A549 (cell line): ENCODE results near the gene SPOCK2.

Source experiments
- CTCF ChIP-seq: fragments of >200 bp; sonication (Bioruptor Twin); formaldehyde crosslinking; IDR thresholded peaks from 3 replicates; pipeline ENCODE4 v1.5.1; 2016
- RAD21 ChIP-seq, 2 experiments: fragments of >200 bp in 1 of 2; sonication (Bioruptor Twin) in 1 of 2; formaldehyde crosslinking in 1 of 2; IDR thresholded peaks in 1 of 2; conservative IDR thresholded peaks in 1 of 2; 2 replicates in 1 of 2; 3 replicates in 1 of 2; pipeline ENCODE4 v1.6.1; 2012 to 2018; ENCODE audit warnings: inconsistent platforms in 1 of 2
- ZSCAN20 ChIP-seq: fragments of 250-450 bp; sonication (Bioruptor Pico); IDR thresholded peaks from 2 replicates; pipeline ENCODE4 v1.8.0; 2022; ENCODE audit warnings: mild to moderate bottlenecking, moderate library complexity

- no peak for TF ChIP-seq CTCF
- TF ChIP-seq RAD21 (conservative IDR thresholded peaks at IDR 0.05 in 1 of 2, IDR thresholded peaks at IDR 0.05 in 1 of 2): no peak
- TF ChIP-seq ZSCAN20 (CRISPR knock-in tag): no peak
These were observed 53.6 kb downstream of the SPOCK2 start for GRCh38 chr10:72034761-72035160.
